HL-60/S4 treated with retinoic acid at 250 ng/mL for 4 days and 3 days (cell line): Measurements from ENCODE around the gene MYCBP2.

ENCODE experiments used
- in situ Hi-C: fragments of 300-500 bp; cut with MboI; formaldehyde crosslinking; loops from 2 replicates; pipeline ENCODE4 v1.7.0; 2022; ENCODE audit warnings: low sequenced_read_pairs

MYCBP2 gene

GRCh38 chr13:77124423-77124822, 202.5 kb downstream of the MYCBP2 start:
- in situ Hi-C loops: no loop called here

- in situ Hi-C loops: no loop called here
These were observed 208.8 kb downstream of the MYCBP2 start for GRCh38 chr13:77118134-77118533.

- in situ Hi-C loops: no loop called here
These were observed 212.6 kb downstream of the MYCBP2 start for GRCh38 chr13:77114271-77114670.

- in situ Hi-C loops: no loop called here
These were observed 213.4 kb downstream of the MYCBP2 start for GRCh38 chr13:77113496-77113895.

GRCh38 chr13:77105051-77105450, 221.8 kb downstream of the MYCBP2 start:
- in situ Hi-C loops: no loop called here

- in situ Hi-C loops: no loop called here
These were observed 227.5 kb downstream of the MYCBP2 start for GRCh38 chr13:77099415-77099814.

GRCh38 chr13:77095288-77095687, 231.6 kb downstream of the MYCBP2 start:
- in situ Hi-C loops: no loop called here

GRCh38 chr13:77094773-77095172, 232.1 kb downstream of the MYCBP2 start:
- in situ Hi-C loops: no loop called here

GRCh38 chr13:77093735-77094134, 233.2 kb downstream of the MYCBP2 start:
- in situ Hi-C loops: no loop called here

GRCh38 chr13:77084755-77085154, 242.1 kb downstream of the MYCBP2 start:
- in situ Hi-C loops: no loop called here

GRCh38 chr13:77079902-77080413, 246.9 kb downstream of the MYCBP2 start:
- in situ Hi-C loops: no loop called here

GRCh38 chr13:77067519-77067918, 259.4 kb downstream of the MYCBP2 start:
- in situ Hi-C loops: no loop called here

GRCh38 chr13:77065461-77066147, 261.3 kb downstream of the MYCBP2 start:
- in situ Hi-C loops: no loop called here

GRCh38 chr13:77062097-77062496, 264.8 kb downstream of the MYCBP2 start:
- in situ Hi-C loops: no loop called here

GRCh38 chr13:77061362-77061761, 265.5 kb downstream of the MYCBP2 start:
- in situ Hi-C loops: no loop called here

- in situ Hi-C loops: no loop called here
These were observed 270.0 kb downstream of the MYCBP2 start for GRCh38 chr13:77056886-77057285.

GRCh38 chr13:77056382-77056781, 270.5 kb downstream of the MYCBP2 start:
- in situ Hi-C loops: no loop called here

- in situ Hi-C loops: no loop called here
These were observed 271.7 kb downstream of the MYCBP2 start for GRCh38 chr13:77055158-77055557.

- in situ Hi-C loops: no loop called here
These were observed 273.7 kb downstream of the MYCBP2 start for GRCh38 chr13:77053192-77053591.

GRCh38 chr13:77048681-77049080, 278.2 kb downstream of the MYCBP2 start:
- in situ Hi-C loops: no loop called here

GRCh38 chr13:77047649-77048343, 279.1 kb downstream of the MYCBP2 start:
- in situ Hi-C loops: no loop called here

- in situ Hi-C loops: no loop called here
These were observed 284.2 kb downstream of the MYCBP2 start for GRCh38 chr13:77042566-77043177.
